HCT116 (cell line): ENCODE measurements around the gene ATF5. TPM values are rescaled to one million over a fixed set of nuclear protein-coding genes. Genes with fewer than 3 reads are reported as not detected.

Experiments
- ATAC-seq: fragments of 200-7000 bp; cut with Tn5 transposase; 2 replicates; pipeline ENCODE4 v1.9.1; 2020; ENCODE audit warnings: mild to moderate bottlenecking, moderate library complexity
- BruUV-seq: library from RNA; stranded (reverse); fragments of 400-500 nt; replicated peaks from 2 replicates; lab custom pipeline; 2021; lab: Mats Ljungman, UMichigan
- CTCF ChIA-PET: fragments of 300-600 bp; sonication (Branson Sonifier 250); formaldehyde crosslinking; loops from one replicate; lab custom pipeline; 2021; ENCODE audit warnings: antibody characterized with exemption; lab: Charles Lee
- POLR2A ChIA-PET: fragments of 300-600, 350-600 bp; sonication (Branson Sonifier 250); formaldehyde crosslinking; loops from one replicate; lab custom pipeline; 2021; ENCODE audit warnings: antibody characterized with exemption; lab: Charles Lee
- RAD21 ChIA-PET, 2 experiments: fragments of 300-600 bp; sonication (Branson Sonifier 250); formaldehyde crosslinking; loops; one replicate each; lab custom pipeline; 2023; ENCODE audit warnings: low total read pairs in 2 of 2; ENCODE audit not compliant: uncharacterized antibody in 2 of 2, unreplicated experiment in 2 of 2, low non-redundant PET in 1 of 2; lab: Charles Lee
- DNase-seq: peaks from one replicate; pipeline ENCODE4 v3.0.0-alpha.2; 2010; ENCODE audit warnings: low read depth, low spot score
- H2AFZ ChIP-seq: fragments of 200-600 bp; shearing (Covaris generic), sonication (generic); 2 replicates; pipeline ENCODE4 v1.6.1; 2017; ENCODE audit warnings: low read depth, mixed run types, mixed read lengths, antibody characterized with exemption, low read length; ENCODE audit not compliant: poor library complexity, severe bottlenecking
- H3K27ac ChIP-seq: 2 replicates; pipeline ENCODE4 v1.5.1; 2012; ENCODE audit warnings: low read depth, low read length
- H3K27me3 ChIP-seq: fragments of 200-600 bp; sonication (generic); 2 replicates; pipeline ENCODE4 v1.6.1; 2016; ENCODE audit warnings: mixed run types, low read length, mixed read lengths; ENCODE audit not compliant: insufficient read depth
- H3K36me3 ChIP-seq, 2 experiments: fragments of 200-500 bp in 1 of 2; fragments of 200-600 bp in 1 of 2; sonication (Bioruptor generic) in 1 of 2; sonication (generic) in 1 of 2; 2 replicates each; pipeline versions ENCODE4 v1.5.1 to v1.6.1; 2014 to 2016; ENCODE audit warnings: low read length in 2 of 2, inconsistent platforms in 1 of 2, mixed read lengths in 1 of 2, mixed run types in 1 of 2; ENCODE audit not compliant: insufficient read depth in 2 of 2, control insufficient read depth in 1 of 2
- H3K4me1 ChIP-seq, 2 experiments: fragments of 200-600 bp in 1 of 2; sonication (generic) in 1 of 2; 2 replicates each; pipeline versions ENCODE4 v1.5.1 to v1.6.1; 2012 to 2017; ENCODE audit warnings: low read length in 2 of 2, inconsistent platforms in 1 of 2, mild to moderate bottlenecking in 1 of 2, mixed read lengths in 1 of 2, mixed run types in 1 of 2, moderate library complexity in 1 of 2; ENCODE audit not compliant: insufficient read depth in 2 of 2, control insufficient read depth in 1 of 2
- H3K4me2 ChIP-seq: fragments of 200-600 bp; sonication (generic); 2 replicates; pipeline ENCODE4 v1.6.1; 2017; ENCODE audit warnings: mixed run types, low read length, mixed read lengths
- H3K4me3 ChIP-seq, 2 experiments: fragments of 200-600 bp in 1 of 2; sonication (generic) in 1 of 2; replicated peaks in 1 of 2; 2 replicates each; pipeline ENCODE4 v1.5.1; 2011 to 2016; ENCODE audit warnings: low read length in 2 of 2, control low read depth in 1 of 2, low read depth in 1 of 2, mild to moderate bottlenecking in 1 of 2, mixed read lengths in 1 of 2, mixed run types in 1 of 2
- H3K79me2 ChIP-seq: fragments of 200-600 bp; sonication (generic); 2 replicates; pipeline ENCODE4 v1.6.1; 2017; ENCODE audit warnings: mild to moderate bottlenecking, mixed run types, low read length, moderate library complexity, mixed read lengths; ENCODE audit not compliant: insufficient read depth
- H3K9ac ChIP-seq: fragments of 200-600 bp; sonication (generic); 2 replicates; pipeline ENCODE4 v1.6.1; 2016; ENCODE audit warnings: low read length, mixed read lengths
- H3K9me2 ChIP-seq: fragments of 200-600 bp; sonication (generic), shearing (Covaris generic); 2 replicates; pipeline ENCODE4 v1.6.1; 2017; ENCODE audit warnings: mixed run types, mild to moderate bottlenecking, moderate library complexity; ENCODE audit not compliant: insufficient read depth
- H3K9me3 ChIP-seq, 2 experiments: fragments of 200-500 bp in 1 of 2; fragments of 200-600 bp in 1 of 2; sonication (Bioruptor generic) in 1 of 2; sonication (generic) in 1 of 2; 2 replicates each; pipeline ENCODE4 v1.6.1; 2014 to 2017; ENCODE audit warnings: low read length in 2 of 2, mixed read lengths in 2 of 2, inconsistent platforms in 1 of 2, low read depth in 1 of 2, mild to moderate bottlenecking in 1 of 2, mixed run types in 1 of 2, moderate library complexity in 1 of 2; ENCODE audit not compliant: control insufficient read depth in 1 of 2, insufficient read depth in 1 of 2
- H4K20me1 ChIP-seq: fragments of 200-600 bp; sonication (generic), shearing (Covaris generic); 2 replicates; pipeline ENCODE4 v1.6.1; 2017; ENCODE audit warnings: mixed run types, mild to moderate bottlenecking, moderate library complexity; ENCODE audit not compliant: insufficient read depth
- CBX3 ChIP-seq: IDR thresholded peaks from 2 replicates; pipeline ENCODE4 v1.6.1; 2012; ENCODE audit warnings: low read depth
- CEBPB ChIP-seq: IDR thresholded peaks from 2 replicates; pipeline ENCODE4 v1.6.1; 2012; ENCODE audit warnings: low read depth
- CTCF ChIP-seq, 3 experiments: fragments of 200-600 bp in 1 of 3; sonication (generic) in 1 of 3; IDR thresholded peaks in 2 of 3; conservative IDR thresholded peaks in 1 of 3; 2 replicates each; pipeline ENCODE4 v1.5.1; 2012 to 2017; ENCODE audit warnings: low read depth in 2 of 3, low read length in 2 of 3, antibody characterized with exemption in 1 of 3, borderline replicate concordance in 1 of 3, control low read depth in 1 of 3, mild to moderate bottlenecking in 1 of 3, mixed read lengths in 1 of 3, mixed run types in 1 of 3, moderate library complexity in 1 of 3; ENCODE audit not compliant: insufficient read depth in 1 of 3
- EGR1 ChIP-seq: IDR thresholded peaks from 2 replicates; pipeline ENCODE4 v1.6.1; 2012; ENCODE audit warnings: low read depth
- ELF1 ChIP-seq: IDR thresholded peaks from 2 replicates; pipeline ENCODE4 v1.6.1; 2012; ENCODE audit warnings: low read depth, borderline replicate concordance
- EZH2 ChIP-seq: fragments of 200-600 bp; sonication (generic); IDR thresholded peaks from 2 replicates; pipeline ENCODE4 v1.6.1; 2017; ENCODE audit warnings: antibody characterized with exemption, mixed run types
- FOSL1 ChIP-seq: IDR thresholded peaks from 2 replicates; pipeline ENCODE4 v1.6.1; 2012; ENCODE audit warnings: low read depth
- JUND ChIP-seq: IDR thresholded peaks from 2 replicates; pipeline ENCODE4 v1.6.1; 2012
- MAX ChIP-seq: IDR thresholded peaks from 2 replicates; pipeline ENCODE4 v1.6.1; 2012
- POLR2AphosphoS5 ChIP-seq: IDR thresholded peaks from 2 replicates; pipeline ENCODE4 v1.6.1; 2011; ENCODE audit warnings: mild to moderate bottlenecking, low read depth, low read length, moderate library complexity
- RAD21 ChIP-seq: IDR thresholded peaks from 2 replicates; pipeline ENCODE4 v1.6.1; 2012; ENCODE audit warnings: low read depth, mild to moderate bottlenecking
- REST ChIP-seq: IDR thresholded peaks from 2 replicates; pipeline ENCODE4 v1.6.1; 2012; ENCODE audit warnings: low read depth
- SP1 ChIP-seq: IDR thresholded peaks from 2 replicates; pipeline ENCODE4 v1.6.1; 2012; ENCODE audit warnings: low read depth
- ZBTB33 ChIP-seq: IDR thresholded peaks from 2 replicates; pipeline ENCODE4 v1.6.1; 2011; ENCODE audit warnings: mild to moderate bottlenecking, low read length, moderate library complexity; ENCODE audit not compliant: insufficient replicate concordance; ENCODE audit errors: extremely low read depth
- ZFX ChIP-seq: fragments of 450-650 bp; IDR thresholded peaks from 2 replicates; pipeline ENCODE4 v1.6.1; 2017
- intact Hi-C: fragments of 100-400 bp; cut with micrococcal nuclease; formaldehyde crosslinking; loops from 2 replicates; pipeline ENCODE4 v1.10.0; 2022
- total RNA-seq: library from RNA; stranded (reverse); gene quantifications from one replicate; pipeline ENCODE4 v1.2.1, GENCODE V29; 2021; ENCODE audit not compliant: unreplicated experiment

The ATF5 gene
- total RNA-seq, 1 experiment from 2014 or later: 28.2 TPM

- H3K9me2 ChIP-seq: no peaks in the 10 kb centered on the region
- ATAC-seq: no peak
- H3K36me3 ChIP-seq: no peaks in the 10 kb centered on the region
- no peak overlapping the region for H3K4me3 ChIP-seq
- ChIA-PET POLR2A (no interaction called here), CTCF (no interaction called here), RAD21 (no interaction called here)
- H3K9ac ChIP-seq: no peak overlapping the region
- H3K9me3 ChIP-seq: no peaks in the 10 kb centered on the region
- intact Hi-C loops: no loop called here
- no peak for TF ChIP-seq REST
- no peak for TF ChIP-seq JUND
- no peak for TF ChIP-seq POLR2AphosphoS5
- no peak for TF ChIP-seq EGR1
- TF ChIP-seq MAX: no peak
- TF ChIP-seq RAD21: no peak
- TF ChIP-seq ELF1: no peak
- TF ChIP-seq CTCF (IDR thresholded peaks at IDR 0.05 in 2 of 3, conservative IDR thresholded peaks at IDR 0.05 in 1 of 3; ENCODE audit: borderline replicate concordance in 1 of 3, insufficient read depth in 1 of 3, low read depth in 2 of 3, low read length in 2 of 3): no peak
- TF ChIP-seq CBX3: no peak
- no peak for TF ChIP-seq ZFX
- no peak for TF ChIP-seq SP1
- no peak for TF ChIP-seq EZH2
- TF ChIP-seq FOSL1: no peak
- no peak for TF ChIP-seq ZBTB33
- no peak for TF ChIP-seq CEBPB
- no peak overlapping the region for H3K4me2 ChIP-seq
- no peak overlapping the region; the same call in 1 of the 2 replicates for H3K27ac ChIP-seq
- H4K20me1 ChIP-seq: no peaks in the 10 kb centered on the region
- H3K27me3 ChIP-seq: no peaks in the 10 kb centered on the region
- no peak overlapping the region for H2AFZ ChIP-seq
- H3K79me2 ChIP-seq: no peaks in the 10 kb centered on the region
- no peak for DNase-seq
- no TSS peak for BruUV-seq
- H3K4me1 ChIP-seq: peaks cover 6 to 15% of the 10 kb centered on the region in 2 experiments
These were observed 37.6 kb upstream of the ATF5 start for GRCh38 chr19:49891393-49891792.
